ENCODE data around the gene VSIG8. TPM values are rescaled to one million over a fixed set of nuclear protein-coding genes. Genes with fewer than 3 reads are reported as not detected.

Gene VSIG8, protein sequence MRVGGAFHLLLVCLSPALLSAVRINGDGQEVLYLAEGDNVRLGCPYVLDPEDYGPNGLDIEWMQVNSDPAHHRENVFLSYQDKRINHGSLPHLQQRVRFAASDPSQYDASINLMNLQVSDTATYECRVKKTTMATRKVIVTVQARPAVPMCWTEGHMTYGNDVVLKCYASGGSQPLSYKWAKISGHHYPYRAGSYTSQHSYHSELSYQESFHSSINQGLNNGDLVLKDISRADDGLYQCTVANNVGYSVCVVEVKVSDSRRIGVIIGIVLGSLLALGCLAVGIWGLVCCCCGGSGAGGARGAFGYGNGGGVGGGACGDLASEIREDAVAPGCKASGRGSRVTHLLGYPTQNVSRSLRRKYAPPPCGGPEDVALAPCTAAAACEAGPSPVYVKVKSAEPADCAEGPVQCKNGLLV
- total RNA-seq (2012; rRNA removed) (not detected in 2 replicates), polyA plus RNA-seq (2012; rRNA removed) (not detected in 2 replicates), Bru-seq, nascent RNA (percentile 15 among the genes with signal in this experiment), BruChase-seq, experiment 1, labeled RNA remaining after a 6-hour chase (percentile 16 among the genes with signal in this experiment), BruChase-seq, experiment 2, labeled RNA remaining after a 2-hour chase (percentile 29 among the genes with signal in this experiment)
- 0.05 TPM in 1 of 2 replicates, not detected in the other for polyA plus RNA-seq (2012; cell fraction: cytosol; rRNA removed)
- 0.05 and 0.37 TPM in 2 replicates for polyA plus RNA-seq (2012; cell fraction: nucleus; rRNA removed; ENCODE audit: low replicate concordance)
- long read RNA-seq, partial matches to known transcripts: 0 of 1 reads
- long read RNA-seq, other reads (novel, unspliced or antisense): 1 of 1 reads

GRCh38 chr1:159862557-159862956 is at the start of gene VSIG8:
VSIG8 (minus strand) TSS chr1:159862657; CDS start chr1:159862521, 136 bp downstream.
- no peak within 1 kb of the TSS for H2AK9ac ChIP-seq (replicated peaks; ENCODE audit: low read depth, low read length, poor library complexity)
- no peaks in the 10 kb centered on the region for H3K79me1 ChIP-seq (ENCODE audit: low read depth in 1 of 2, low read length in 2 of 2)
- no peak within 1 kb of the TSS for H4K91ac ChIP-seq (ENCODE audit: insufficient read depth, low read depth, low read length)
- in situ Hi-C loops (cut with MboI; ENCODE audit: low sequenced_read_pairs) (no loop called here), dilution Hi-C loops (cut with HindIII; ENCODE audit: low sequenced_read_pairs, unreplicated experiment) (no loop called here), intact Hi-C loops (cut with micrococcal nuclease) (no loop called here)
- no peak within 1 kb of the TSS for H2AFZ ChIP-seq (replicated peaks; ENCODE audit: low read length, poor library complexity)
- ChIA-PET POLR2A (ENCODE audit: unreplicated experiment) (no interaction called here), CTCF (no interaction called here)
- H2BK5ac ChIP-seq (ENCODE audit: low read depth, low read length, poor library complexity, severe bottlenecking): no peak within 1 kb of the TSS
- no peak for ATAC-seq (ENCODE audit: low read depth)
- H2BK120ac ChIP-seq (ENCODE audit: low read depth, low read length): no peak within 1 kb of the TSS
- H3K9me3 ChIP-seq (ENCODE audit: control insufficient read depth, insufficient read depth, low read length): no peaks in the 10 kb centered on the region
- no peak within 1 kb of the TSS for H2AK5ac ChIP-seq (ENCODE audit: low read depth, low read length)
- no peak for DNase-seq
- H2BK15ac ChIP-seq (ENCODE audit: low read depth, low read length): no peak within 1 kb of the TSS
- no peak within 1 kb of the TSS for H4K8ac ChIP-seq (ENCODE audit: low read depth in 2 of 2, low read length in 2 of 2)
- H3K4me3 ChIP-seq (ENCODE audit: insufficient read depth, low read depth, low read length): no peak within 1 kb of the TSS
- no peaks in the 10 kb centered on the region for H3K36me3 ChIP-seq (ENCODE audit: control insufficient read depth, insufficient read depth, low read length)
- no peak within 1 kb of the TSS for H3K56ac ChIP-seq (ENCODE audit: extremely low read depth, insufficient read depth, low read length)
- no peak within 1 kb of the TSS for H3K14ac ChIP-seq (replicated peaks; ENCODE audit: low read depth, low read length)
- H4K5ac ChIP-seq (ENCODE audit: low read depth, low read length): no peak within 1 kb of the TSS
- H3K9me1 ChIP-seq (ENCODE audit: insufficient read depth, low read length): 0 out of 2 replicates have a peak, but pooled peaks cover 7% of the 10 kb centered on the region
- no peak for TF ChIP-seq RCOR1 (IDR thresholded peaks at IDR 0.05; ENCODE audit: insufficient replicate concordance, low read length)
- no peak for TF ChIP-seq MAZ (IDR thresholded peaks at IDR 0.05; ENCODE audit: borderline replicate concordance, low read depth, low read length)
- no peak for TF ChIP-seq ELK1 (IDR thresholded peaks at IDR 0.05; ENCODE audit: borderline replicate concordance, low read depth, low read length)
- TF ChIP-seq, protein P1, sequence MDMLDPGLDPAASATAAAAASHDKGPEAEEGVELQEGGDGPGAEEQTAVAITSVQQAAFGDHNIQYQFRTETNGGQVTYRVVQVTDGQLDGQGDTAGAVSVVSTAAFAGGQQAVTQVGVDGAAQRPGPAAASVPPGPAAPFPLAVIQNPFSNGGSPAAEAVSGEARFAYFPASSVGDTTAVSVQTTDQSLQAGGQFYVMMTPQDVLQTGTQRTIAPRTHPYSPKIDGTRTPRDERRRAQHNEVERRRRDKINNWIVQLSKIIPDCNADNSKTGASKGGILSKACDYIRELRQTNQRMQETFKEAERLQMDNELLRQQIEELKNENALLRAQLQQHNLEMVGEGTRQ (IDR thresholded peaks at IDR 0.05; ENCODE audit: low read depth, low read length): no peak
- TF ChIP-seq RFX5 (IDR thresholded peaks at IDR 0.05; ENCODE audit: low read depth, low read length): no peak
- no peak for TF ChIP-seq SMC3 (IDR thresholded peaks at IDR 0.05; ENCODE audit: low read depth, low read length)
- TF ChIP-seq MXI1 (IDR thresholded peaks at IDR 0.05; ENCODE audit: borderline replicate concordance, low read depth, low read length): no peak
- TF ChIP-seq MAFK (IDR thresholded peaks at IDR 0.05; ENCODE audit: low read depth, low read length): no peak
- TF ChIP-seq BHLHE40 (IDR thresholded peaks at IDR 0.05; ENCODE audit: low read depth, low read length): no peak
- H3K27me3 ChIP-seq (ENCODE audit: control insufficient read depth, insufficient read depth, low read length): peaks cover 2% of the 10 kb centered on the region; the same call in 1 of the 2 replicates
- H3K27ac ChIP-seq (ENCODE audit: insufficient read depth, low read length): no peak within 1 kb of the TSS
- no peak within 1 kb of the TSS for H2BK20ac ChIP-seq (ENCODE audit: low read depth, low read length)
- no peaks in the 10 kb centered on the region; the same call in 1 of the 2 replicates for H3K4me1 ChIP-seq (ENCODE audit: control insufficient read depth, insufficient read depth, low read length)
- H3K23ac ChIP-seq (ENCODE audit: low read depth, low read length): no peak within 1 kb of the TSS
- no peaks in the 10 kb centered on the region for H4K20me1 ChIP-seq (ENCODE audit: insufficient read depth, low read length)
- no TSS peak for BruUV-seq (replicated peaks)
- H3K18ac ChIP-seq (ENCODE audit: low read depth, low read length): no peak within 1 kb of the TSS
- H3K9ac ChIP-seq (ENCODE audit: low read depth, low read length): no peak within 1 kb of the TSS
- H3K4me2 ChIP-seq (ENCODE audit: low read depth, low read length): no peak within 1 kb of the TSS
- H3K4ac ChIP-seq (ENCODE audit: low read depth, low read length): no peak within 1 kb of the TSS
- WGBS, 2 experiments (ENCODE audit: extremely low coverage in 2 of 2, insufficient read length in 1 of 2): no CpG with 5 or more reads among the region's 4 CpGs

Measured in IMR-90 (cell line).